HepG2 (cell line): ENCODE results near the gene GRM7. TPM values are rescaled to one million over a fixed set of nuclear protein-coding genes. Genes with fewer than 3 reads are reported as not detected.

ENCODE experiments used
- ATAC-seq: fragments of 200-7000 bp; cut with Tn5 transposase; 3 replicates; pipeline ENCODE4 v1.9.1; 2020; ENCODE audit warnings: mild to moderate bottlenecking, moderate library complexity
- BruUV-seq: library from RNA; stranded (reverse); fragments of 400-500 nt; replicated peaks from 2 replicates; lab custom pipeline; 2021; lab: Mats Ljungman, UMichigan
- CTCF ChIA-PET: fragments of 300-600 bp; formaldehyde crosslinking; extraction: SDS; loops from one replicate; lab custom pipeline; 2021; ENCODE audit warnings: low total read pairs, inconsistent platforms, low intra/inter-chr PET ratio; lab: Yijun Ruan, JAX
- POLR2A ChIA-PET: fragments of 350-600 bp; sonication (Branson Sonifier 250); formaldehyde crosslinking; loops from one replicate; lab custom pipeline; 2020; ENCODE audit warnings: antibody characterized with exemption, inconsistent platforms; lab: Yijun Ruan, JAX
- DNase-seq: peaks from one replicate; pipeline ENCODE4 v3.0.0-alpha.2; 2015; ENCODE audit warnings: low spot score
- FAIRE-seq: peaks from 3 replicates; lab custom pipeline; 2011; peaks lifted over from hg19 to GRCh38; lab: Jason Lieb, UNC
- H2AFZ ChIP-seq: one replicate; pipeline ENCODE4 v1.6.1; 2011; ENCODE audit warnings: low read length, inconsistent platforms
- H3K27ac ChIP-seq: fragments of 300-600 bp; 3 replicates; pipeline ENCODE4 v1.8.0; 2011; ENCODE audit warnings: mixed run types, mild to moderate bottlenecking, mixed read lengths, low read length, inconsistent platforms; ENCODE audit not compliant: insufficient read depth; ENCODE audit errors: extremely low read length
- H3K27me3 ChIP-seq, 2 experiments: fragments of 200-600 bp in 1 of 2; 2 replicates in 1 of 2; 3 replicates in 1 of 2; pipeline versions ENCODE4 v1.6.0 to v1.8.0; 2011; ENCODE audit warnings: low read length in 2 of 2, mild to moderate bottlenecking in 2 of 2, moderate library complexity in 2 of 2, inconsistent platforms in 1 of 2; ENCODE audit not compliant: insufficient read depth in 2 of 2, control insufficient read depth in 1 of 2
- H3K36me3 ChIP-seq, 2 experiments: fragments of 200-600 bp in 1 of 2; replicated peaks in 1 of 2; 2 replicates in 1 of 2; 3 replicates in 1 of 2; pipeline versions ENCODE4 v1.5.1 to v1.8.0; 2011; ENCODE audit warnings: low read length in 2 of 2, inconsistent platforms in 1 of 2; ENCODE audit not compliant: insufficient read depth in 2 of 2, control insufficient read depth in 1 of 2
- H3K4me1 ChIP-seq: 2 replicates; pipeline ENCODE4 v1.5.1; 2012; ENCODE audit warnings: low read length, inconsistent platforms; ENCODE audit not compliant: insufficient read depth
- H3K4me2 ChIP-seq: 2 replicates; pipeline ENCODE4 v1.6.0; 2011; ENCODE audit warnings: low read depth, low read length, inconsistent platforms
- H3K4me3 ChIP-seq, 3 experiments: fragments of 200-600 bp in 1 of 3; sonication (generic), shearing (Covaris generic) in 1 of 3; replicated peaks in 1 of 3; 2 replicates each; pipeline ENCODE4 v1.5.1; 2011 to 2016; ENCODE audit warnings: low read length in 3 of 3, inconsistent platforms in 2 of 3, low read depth in 2 of 3, mild to moderate bottlenecking in 2 of 3, control low read depth in 1 of 3, mixed read lengths in 1 of 3; ENCODE audit not compliant: insufficient read depth in 1 of 3
- H3K79me2 ChIP-seq: one replicate; pipeline ENCODE4 v1.6.1; 2011; ENCODE audit warnings: low read length, inconsistent platforms; ENCODE audit not compliant: insufficient read depth
- H3K9ac ChIP-seq: 2 replicates; pipeline ENCODE4 v1.6.0; 2011; ENCODE audit warnings: mild to moderate bottlenecking, low read depth, low read length, inconsistent platforms; ENCODE audit not compliant: insufficient read depth
- H3K9me3 ChIP-seq: 2 replicates; pipeline ENCODE4 v1.5.1; 2012; ENCODE audit warnings: mild to moderate bottlenecking, low read length
- H4K20me1 ChIP-seq: 2 replicates; pipeline ENCODE4 v1.6.0; 2011; ENCODE audit warnings: inconsistent platforms, mild to moderate bottlenecking, low read length, moderate library complexity; ENCODE audit not compliant: insufficient read depth
- HDAC2 ChIP-seq: sonication (generic); formaldehyde crosslinking; IDR thresholded peaks from 2 replicates; pipeline ENCODE4 v1.4.0; 2020; ENCODE audit warnings: missing genetic modification reagents
- MYNN ChIP-seq: sonication (generic); formaldehyde crosslinking; IDR thresholded peaks from 2 replicates; pipeline ENCODE4 v1.4.0; 2020; ENCODE audit warnings: mild to moderate bottlenecking, low read depth, missing genetic modification reagents
- POGZ ChIP-seq: sonication (generic); formaldehyde crosslinking; IDR thresholded peaks from 2 replicates; pipeline ENCODE4 v1.4.0; 2020; ENCODE audit warnings: mild to moderate bottlenecking, missing genetic modification reagents
- SMARCC2 ChIP-seq: fragments of 450-650 bp; IDR thresholded peaks from 2 replicates; pipeline ENCODE4 v1.6.1; 2017; ENCODE audit warnings: antibody characterized with exemption, mild to moderate bottlenecking
- SP140L ChIP-seq: sonication (generic); formaldehyde crosslinking; IDR thresholded peaks from 2 replicates; pipeline ENCODE4 v1.4.0; 2020; ENCODE audit warnings: missing genetic modification reagents, borderline replicate concordance
- ZNF318 ChIP-seq: sonication (generic); formaldehyde crosslinking; IDR thresholded peaks from 2 replicates; pipeline ENCODE4 v1.4.0; 2020; ENCODE audit warnings: mild to moderate bottlenecking, missing genetic modification reagents
- ZNF333 ChIP-seq: sonication (generic); formaldehyde crosslinking; IDR thresholded peaks from 2 replicates; pipeline ENCODE4 v1.4.0; 2020; ENCODE audit warnings: mild to moderate bottlenecking, missing genetic modification reagents, borderline replicate concordance
- ZNF782 ChIP-seq: sonication (generic); formaldehyde crosslinking; IDR thresholded peaks from 2 replicates; pipeline ENCODE4 v1.4.0; 2020; ENCODE audit warnings: missing genetic modification reagents, mild to moderate bottlenecking, borderline replicate concordance
- WGBS: methylation state at CpG from one replicate; pipeline ENCODE4 v1.1.6; 2017; ENCODE audit warnings: low lambda C conversion rate; 5-methylcytosine and 5-hydroxymethylcytosine counted together
- in situ Hi-C: cut with HindIII; loops from 2 replicates; pipeline ENCODE4 v1.10.0; 2017; ENCODE audit warnings: low pct_unique_long_range_greater_than_20kb; ENCODE audit not compliant: extremely low pct_ligation_motif_present
- intact Hi-C: fragments of 100-400 bp; cut with micrococcal nuclease; formaldehyde crosslinking; loops from one replicate; pipeline ENCODE4 v1.10.0; 2022; ENCODE audit not compliant: unreplicated experiment
- polyA plus RNA-seq, 8 experiments: library from polyadenylated mRNA; depleted of rRNA in 3 of 8; stranded (reverse) in 7 of 8; unstranded in 1 of 8; fragments of >200 nt; fragmentation: Illumina TruSeq in 4 of 8; extraction: Trizol in 4 of 8; gene quantifications; 2 replicates each; pipeline versions ENCODE4 v1.2.1 to v1.2.3, GENCODE V29; 2011 to 2016; ENCODE audit warnings: low read depth in 4 of 8, missing spikeins in 1 of 8, mixed read lengths in 1 of 8; ENCODE audit not compliant: insufficient read depth in 1 of 8
- total RNA-seq, 5 experiments: library from RNA; depleted of rRNA; stranded (reverse); fragments of >200 nt; fragmentation: Illumina TruSeq; extraction: Trizol; gene quantifications; 2 replicates each; pipeline ENCODE4 v1.2.3, GENCODE V29; 2016; ENCODE audit warnings: low read depth in 1 of 5

GRM7 gene
- total and polyA plus RNA-seq, 2 of the 13 experiments (the other 11 are each of a cell fraction or from before 2014, with no cell fraction given): not detected

DNA sequence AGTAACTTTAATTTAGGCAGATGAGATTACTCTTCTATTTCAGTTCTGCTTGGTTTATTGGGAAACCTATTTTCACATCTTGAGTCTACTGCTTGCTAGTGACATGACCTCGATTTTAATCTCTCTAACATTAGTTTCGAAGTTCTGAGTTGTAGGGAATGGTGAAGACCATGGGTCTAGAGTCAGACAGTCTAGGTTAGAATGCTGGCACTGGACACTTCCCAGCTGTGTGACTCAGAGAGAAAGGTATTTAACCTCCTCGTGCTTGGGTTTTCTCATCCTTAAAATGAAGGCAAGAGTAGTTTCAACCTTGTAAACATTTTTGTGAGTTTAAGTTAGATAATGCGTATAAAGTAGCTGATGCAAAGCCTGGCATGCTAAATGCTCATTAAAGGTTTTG lies 422.1 kb downstream of the GRM7 start (continued):
- TF ChIP-seq ZNF318 (CRISPR knock-in tag) (no peak), HDAC2 (CRISPR knock-in tag) (no peak)

DNA sequence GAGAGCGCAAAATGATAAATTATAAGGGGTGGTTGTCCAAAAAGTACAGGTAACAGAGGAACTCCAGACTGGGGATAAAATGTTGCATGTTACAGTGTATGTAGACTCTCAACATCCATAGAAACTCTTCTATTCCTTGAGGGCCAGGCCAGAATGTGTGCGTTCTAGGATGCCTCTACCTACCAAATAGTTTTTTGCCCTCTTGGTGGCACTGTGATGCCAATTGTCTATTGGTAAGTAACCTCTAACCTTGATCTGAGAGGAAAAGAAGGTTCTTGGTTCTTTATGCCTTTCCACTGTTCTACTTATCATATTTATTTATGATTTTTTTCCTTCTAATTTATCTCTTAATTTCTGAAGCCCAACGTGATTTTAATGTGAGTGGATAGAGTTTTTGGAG lies 424.6 kb downstream of the GRM7 start:
- no peak overlapping the region for H3K4me2 ChIP-seq
- in situ Hi-C loops: no loop called here
- intact Hi-C loops: no loop called here
- no peak overlapping the region for H3K9ac ChIP-seq
- H3K4me3 ChIP-seq: no peak overlapping the region
- no peak overlapping the region for H2AFZ ChIP-seq
- DNase-seq: no peak
- POLR2A ChIA-PET: no interaction called here
- H4K20me1 ChIP-seq: no peaks in the 10 kb centered on the region
- no TSS peak for BruUV-seq
- no peaks in the 10 kb centered on the region for H3K27me3 ChIP-seq
- no peaks in the 10 kb centered on the region for H3K79me2 ChIP-seq
- peaks cover 50% of the 10 kb centered on the region for H3K9me3 ChIP-seq
- no peaks in the 10 kb centered on the region for H3K36me3 ChIP-seq
- H3K27ac ChIP-seq: no peak overlapping the region
- CTCF ChIA-PET: no interaction called here
- 4% methylated on average over 3 of the region's 3 CpGs for WGBS
- TF ChIP-seq MYNN (CRISPR knock-in tag): no peak
- TF ChIP-seq ZNF782 (CRISPR knock-in tag): no peak
- no peak for TF ChIP-seq POGZ
- no peak for TF ChIP-seq ZNF333 (CRISPR knock-in tag)
- no peak for TF ChIP-seq SP140L
- no peak for TF ChIP-seq SMARCC2
- H3K4me1 ChIP-seq: no peaks in the 10 kb centered on the region
- no peak for FAIRE-seq
- ATAC-seq: no peak
